Astrocyte (in vitro differentiated cells and primary cell): Measurements from ENCODE around the gene RASA4.
"Not testable (repeated sequence)": the region's sequence is repeated elsewhere in the genome, so short reads cannot be mapped to it uniquely, and the experiment has no call there.

ENCODE experiments used
- EZH2 ChIP-seq: IDR thresholded peaks from 2 replicates; pipeline ENCODE4 v1.6.1; 2012; ENCODE audit warnings: mild to moderate bottlenecking, low read length, inconsistent platforms; ENCODE audit not compliant: insufficient read depth
- TF ChIP-seq, protein P1 (sequence below): IDR thresholded peaks from 2 replicates; pipeline ENCODE4 v1.5.1; 2011; ENCODE audit warnings: low read depth, mild to moderate bottlenecking, inconsistent platforms, low read length, moderate library complexity; ENCODE audit not compliant: insufficient read depth

DNA sequence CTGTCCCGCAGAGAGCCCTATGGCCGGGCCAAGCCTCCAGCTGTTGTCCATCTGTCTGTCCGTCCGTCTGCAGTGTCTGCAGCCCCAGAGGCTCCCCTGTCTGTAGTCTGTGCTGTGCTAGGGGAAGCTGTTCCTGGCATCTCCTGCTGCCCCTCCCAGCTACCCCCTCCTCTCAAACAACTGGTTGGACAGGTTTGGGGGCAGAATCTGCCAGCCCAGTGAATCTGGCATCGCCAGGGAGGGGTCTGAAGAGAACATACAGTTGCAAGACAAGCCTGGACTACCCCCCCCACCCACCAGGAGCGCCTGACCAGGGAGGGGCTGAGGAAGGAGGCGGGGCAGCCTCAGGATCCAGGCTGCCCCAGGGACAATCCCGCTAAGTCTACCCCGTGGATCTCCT, 26.1 kb upstream of the RASA4 start, which contains the start of gene UPK3BL1:
- TF ChIP-seq, protein P1, sequence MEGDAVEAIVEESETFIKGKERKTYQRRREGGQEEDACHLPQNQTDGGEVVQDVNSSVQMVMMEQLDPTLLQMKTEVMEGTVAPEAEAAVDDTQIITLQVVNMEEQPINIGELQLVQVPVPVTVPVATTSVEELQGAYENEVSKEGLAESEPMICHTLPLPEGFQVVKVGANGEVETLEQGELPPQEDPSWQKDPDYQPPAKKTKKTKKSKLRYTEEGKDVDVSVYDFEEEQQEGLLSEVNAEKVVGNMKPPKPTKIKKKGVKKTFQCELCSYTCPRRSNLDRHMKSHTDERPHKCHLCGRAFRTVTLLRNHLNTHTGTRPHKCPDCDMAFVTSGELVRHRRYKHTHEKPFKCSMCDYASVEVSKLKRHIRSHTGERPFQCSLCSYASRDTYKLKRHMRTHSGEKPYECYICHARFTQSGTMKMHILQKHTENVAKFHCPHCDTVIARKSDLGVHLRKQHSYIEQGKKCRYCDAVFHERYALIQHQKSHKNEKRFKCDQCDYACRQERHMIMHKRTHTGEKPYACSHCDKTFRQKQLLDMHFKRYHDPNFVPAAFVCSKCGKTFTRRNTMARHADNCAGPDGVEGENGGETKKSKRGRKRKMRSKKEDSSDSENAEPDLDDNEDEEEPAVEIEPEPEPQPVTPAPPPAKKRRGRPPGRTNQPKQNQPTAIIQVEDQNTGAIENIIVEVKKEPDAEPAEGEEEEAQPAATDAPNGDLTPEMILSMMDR: not testable (repeated sequence)
- TF ChIP-seq EZH2: not testable (repeated sequence)
